GM23338 (cell line): Measurements from ENCODE around the gene STAB2. TPM values are rescaled to one million over a fixed set of nuclear protein-coding genes. Genes with fewer than 3 reads are reported as not detected.

Experiments
- ATAC-seq: fragments of 200-7000 bp; cut with Tn5 transposase; 3 replicates; pipeline ENCODE4 v1.9.1; 2020
- DNase-seq: peaks from one replicate; pipeline ENCODE4 v3.0.0-alpha.2; 2015; ENCODE audit warnings: low spot score
- H2AFZ ChIP-seq: fragments of 200-600 bp; sonication (generic); 2 replicates; pipeline ENCODE4 v1.8.0; 2016; ENCODE audit warnings: antibody characterized with exemption, mild to moderate bottlenecking, moderate library complexity
- H3F3A ChIP-seq: fragments of 200-600 bp; sonication (generic); replicated peaks from 2 replicates; pipeline ENCODE4 v1.8.0; 2017; ENCODE audit warnings: antibody characterized with exemption, mixed run types, low read depth
- H3K27ac ChIP-seq: fragments of 200-600 bp; sonication (generic); 2 replicates; pipeline ENCODE4 v1.6.1; 2016; ENCODE audit warnings: low read depth
- H3K27me3 ChIP-seq: fragments of 200-600 bp; sonication (generic); 2 replicates; pipeline ENCODE4 v1.8.0; 2016; ENCODE audit warnings: mild to moderate bottlenecking, mixed run types, moderate library complexity; ENCODE audit not compliant: insufficient read depth
- H3K36me3 ChIP-seq: fragments of 200-600 bp; sonication (generic); 2 replicates; pipeline ENCODE4 v1.8.0; 2016; ENCODE audit warnings: mild to moderate bottlenecking; ENCODE audit not compliant: insufficient read depth
- H3K4me1 ChIP-seq: fragments of 200-600 bp; sonication (generic); 2 replicates; pipeline ENCODE4 v1.8.0; 2016; ENCODE audit warnings: mild to moderate bottlenecking, moderate library complexity; ENCODE audit not compliant: insufficient read depth
- H3K4me2 ChIP-seq: fragments of 200-600 bp; sonication (generic); 2 replicates; pipeline ENCODE4 v1.7.1; 2017; ENCODE audit warnings: mixed run types
- H3K4me3 ChIP-seq: fragments of 200-600 bp; sonication (generic); 2 replicates; pipeline ENCODE4 v1.6.1; 2016; ENCODE audit warnings: mixed run types
- H3K79me2 ChIP-seq: fragments of 200-600 bp; sonication (generic); replicated peaks from 2 replicates; pipeline ENCODE4 v1.8.0; 2017; ENCODE audit warnings: mild to moderate bottlenecking; ENCODE audit not compliant: insufficient read depth
- H3K9me2 ChIP-seq: fragments of 200-600 bp; sonication (generic); 2 replicates; pipeline ENCODE4 v1.8.0; 2017; ENCODE audit not compliant: insufficient read depth
- H4K20me1 ChIP-seq: fragments of 200-600 bp; sonication (generic); replicated peaks from 2 replicates; pipeline ENCODE4 v1.8.0; 2017; ENCODE audit warnings: mild to moderate bottlenecking; ENCODE audit not compliant: insufficient read depth
- H3K27ac Mint-ChIP-seq: 2 replicates; pipeline ENCODE4 v1.8.0; 2020; ENCODE audit warnings: inconsistent platforms, mild to moderate bottlenecking, moderate library complexity, mixed read lengths
- H3K27me3 Mint-ChIP-seq: 3 replicates; pipeline ENCODE4 v1.8.0; 2022; ENCODE audit warnings: low read depth, mild to moderate bottlenecking, moderate library complexity, mixed read lengths, inconsistent platforms; ENCODE audit not compliant: insufficient read depth, poor library complexity
- H3K36me3 Mint-ChIP-seq: 3 replicates; pipeline ENCODE4 v1.8.0; 2021; ENCODE audit warnings: low read depth, mild to moderate bottlenecking, inconsistent platforms, moderate library complexity, mixed read lengths
- H3K4me1 Mint-ChIP-seq: 3 replicates; pipeline ENCODE4 v1.8.0; 2020; ENCODE audit warnings: mild to moderate bottlenecking, inconsistent platforms, mixed read lengths
- H3K4me3 Mint-ChIP-seq: 3 replicates; pipeline ENCODE4 v1.8.0; 2021; ENCODE audit warnings: moderate library complexity, mild to moderate bottlenecking, inconsistent platforms, mixed read lengths
- H3K9me3 Mint-ChIP-seq: 3 replicates; pipeline ENCODE4 v1.8.0; 2020; ENCODE audit warnings: moderate library complexity, mild to moderate bottlenecking, inconsistent platforms, mixed read lengths
- CREB1 ChIP-seq: fragments of 250-450 bp; sonication (Bioruptor Pico); IDR thresholded peaks from 2 replicates; pipeline ENCODE4 v1.5.0; 2020; ENCODE audit warnings: low read depth, mild to moderate bottlenecking, moderate library complexity
- ETS1 ChIP-seq: IDR thresholded peaks from 2 replicates; pipeline ENCODE4 v1.6.1; 2016; ENCODE audit warnings: antibody characterized with exemption
- EZH2 ChIP-seq: fragments of 200-600 bp; sonication (generic); IDR thresholded peaks from one replicate; pipeline ENCODE4 v1.8.0; 2017; ENCODE audit warnings: antibody characterized with exemption, mild to moderate bottlenecking, low read depth; ENCODE audit not compliant: unreplicated experiment
- EZH2phosphoT487 ChIP-seq: fragments of 200-600 bp; sonication (generic); IDR thresholded peaks from one replicate; pipeline ENCODE4 v1.8.1; 2018; ENCODE audit warnings: antibody characterized with exemption; ENCODE audit not compliant: unreplicated experiment
- JUNB ChIP-seq: IDR thresholded peaks from one replicate; pipeline ENCODE4 v1.6.1; 2016; ENCODE audit warnings: antibody characterized with exemption; ENCODE audit not compliant: unreplicated experiment
- NANOG ChIP-seq: IDR thresholded peaks from 2 replicates; pipeline ENCODE4 v1.6.1; 2016; ENCODE audit warnings: antibody characterized with exemption, borderline replicate concordance
- POLR2AphosphoS5 ChIP-seq: IDR thresholded peaks from 2 replicates; pipeline ENCODE4 v1.6.1; 2016; ENCODE audit warnings: antibody characterized with exemption, low read depth
- STAT1 ChIP-seq: IDR thresholded peaks from one replicate; pipeline ENCODE4 v1.6.1; 2016; ENCODE audit warnings: antibody characterized with exemption; ENCODE audit not compliant: unreplicated experiment
- ZNF114 ChIP-seq: fragments of 250-450 bp; sonication (Bioruptor Pico); IDR thresholded peaks from 2 replicates; pipeline ENCODE4 v1.5.0; 2020; ENCODE audit warnings: mild to moderate bottlenecking, moderate library complexity
- ZNF331 ChIP-seq: fragments of 250-450 bp; sonication (Bioruptor Pico); IDR thresholded peaks from 2 replicates; pipeline ENCODE4 v1.5.0; 2020; ENCODE audit warnings: low read depth, mild to moderate bottlenecking, moderate library complexity
- polyA plus RNA-seq: library from polyadenylated mRNA; unstranded; fragments of >200 nt; fragmentation: Nextera tagmentation; extraction: Ambion mirVana; gene quantifications from 2 replicates; pipeline ENCODE4 v1.2.1, GENCODE V29; 2016
- total RNA-seq: library from RNA; depleted of rRNA; stranded (reverse); fragments of >200 nt; shearing (Covaris generic); gene quantifications from 2 replicates; pipeline ENCODE4 v1.2.3, GENCODE V29; 2014
- TF ChIP-seq, protein P1 (sequence below): IDR thresholded peaks from one replicate; pipeline ENCODE4 v1.6.1; 2018; ENCODE audit warnings: antibody characterized with exemption; ENCODE audit not compliant: unreplicated experiment
- TF ChIP-seq, protein P2 (sequence below), 2 experiments: fragments of 200-600 bp in 1 of 2; sonication (generic) in 1 of 2; conservative IDR thresholded peaks; 2 replicates each; pipeline versions ENCODE4 v1.5.1 to v1.6.1; 2016 to 2017; ENCODE audit warnings: antibody characterized with exemption in 2 of 2, low read depth in 2 of 2, mild to moderate bottlenecking in 2 of 2, moderate library complexity in 1 of 2
- TF ChIP-seq, protein P3 (sequence below): fragments of 250-450 bp; sonication (Bioruptor Pico); IDR thresholded peaks from 2 replicates; pipeline ENCODE4 v1.5.0; 2020; ENCODE audit warnings: mild to moderate bottlenecking, moderate library complexity

STAB2 gene
- total and polyA plus RNA-seq, 2 experiments from 2014 or later, result 0.14 TPM; not detected in 1

DNA sequence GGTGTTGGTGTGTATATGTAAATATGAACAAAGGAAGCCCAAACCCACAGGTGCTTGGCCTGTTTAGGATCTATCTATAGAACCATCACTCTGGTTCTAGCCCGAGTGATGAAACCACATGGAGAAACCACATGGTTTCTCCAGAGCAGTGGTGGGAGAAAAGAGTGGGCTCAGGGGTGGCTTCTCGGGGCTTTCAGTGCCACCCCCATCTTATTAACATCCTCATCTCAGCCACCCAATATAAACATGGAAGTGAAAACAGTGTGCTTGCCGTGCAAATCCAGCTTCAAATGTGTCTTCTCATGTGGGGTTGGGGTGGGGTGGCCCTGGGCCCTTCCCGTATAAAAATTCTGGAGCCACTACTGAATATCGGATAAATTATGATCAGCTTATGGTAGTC, 109.0 kb downstream of the STAB2 start:
- Histone ChIP-seq H3K79me2 (no peaks in the 10 kb centered on the region), H3K36me3 (no peaks in the 10 kb centered on the region), H3K9me2 (no peaks in the 10 kb centered on the region), H3K27me3 (no peaks in the 10 kb centered on the region), H3K4me1 (no peaks in the 10 kb centered on the region), H2AFZ (no peak overlapping the region), H3K27ac (no peak overlapping the region), H3K4me2 (no peak overlapping the region), H4K20me1 (no peaks in the 10 kb centered on the region), H3F3A (no peaks in the 10 kb centered on the region), H3K4me3 (no peak overlapping the region)
- H3K27me3 Mint-ChIP-seq, result no peaks in the 10 kb centered on the region
- no peak overlapping the region for H3K27ac Mint-ChIP-seq
- no peaks in the 10 kb centered on the region for H3K9me3 Mint-ChIP-seq
- TF ChIP-seq JUNB, result no peak
- no peak for TF ChIP-seq NANOG
- no peak for TF ChIP-seq STAT1
- no peak for TF ChIP-seq EZH2
- no peak for TF ChIP-seq CREB1
- no peak for TF ChIP-seq POLR2AphosphoS5
- TF ChIP-seq, protein P1, sequence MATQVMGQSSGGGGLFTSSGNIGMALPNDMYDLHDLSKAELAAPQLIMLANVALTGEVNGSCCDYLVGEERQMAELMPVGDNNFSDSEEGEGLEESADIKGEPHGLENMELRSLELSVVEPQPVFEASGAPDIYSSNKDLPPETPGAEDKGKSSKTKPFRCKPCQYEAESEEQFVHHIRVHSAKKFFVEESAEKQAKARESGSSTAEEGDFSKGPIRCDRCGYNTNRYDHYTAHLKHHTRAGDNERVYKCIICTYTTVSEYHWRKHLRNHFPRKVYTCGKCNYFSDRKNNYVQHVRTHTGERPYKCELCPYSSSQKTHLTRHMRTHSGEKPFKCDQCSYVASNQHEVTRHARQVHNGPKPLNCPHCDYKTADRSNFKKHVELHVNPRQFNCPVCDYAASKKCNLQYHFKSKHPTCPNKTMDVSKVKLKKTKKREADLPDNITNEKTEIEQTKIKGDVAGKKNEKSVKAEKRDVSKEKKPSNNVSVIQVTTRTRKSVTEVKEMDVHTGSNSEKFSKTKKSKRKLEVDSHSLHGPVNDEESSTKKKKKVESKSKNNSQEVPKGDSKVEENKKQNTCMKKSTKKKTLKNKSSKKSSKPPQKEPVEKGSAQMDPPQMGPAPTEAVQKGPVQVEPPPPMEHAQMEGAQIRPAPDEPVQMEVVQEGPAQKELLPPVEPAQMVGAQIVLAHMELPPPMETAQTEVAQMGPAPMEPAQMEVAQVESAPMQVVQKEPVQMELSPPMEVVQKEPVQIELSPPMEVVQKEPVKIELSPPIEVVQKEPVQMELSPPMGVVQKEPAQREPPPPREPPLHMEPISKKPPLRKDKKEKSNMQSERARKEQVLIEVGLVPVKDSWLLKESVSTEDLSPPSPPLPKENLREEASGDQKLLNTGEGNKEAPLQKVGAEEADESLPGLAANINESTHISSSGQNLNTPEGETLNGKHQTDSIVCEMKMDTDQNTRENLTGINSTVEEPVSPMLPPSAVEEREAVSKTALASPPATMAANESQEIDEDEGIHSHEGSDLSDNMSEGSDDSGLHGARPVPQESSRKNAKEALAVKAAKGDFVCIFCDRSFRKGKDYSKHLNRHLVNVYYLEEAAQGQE, result no peak
- TF ChIP-seq ETS1, result no peak
- no peak for TF ChIP-seq EZH2phosphoT487
- TF ChIP-seq ZNF114 (CRISPR knock-in tag), result no peak
- TF ChIP-seq, protein P2, sequence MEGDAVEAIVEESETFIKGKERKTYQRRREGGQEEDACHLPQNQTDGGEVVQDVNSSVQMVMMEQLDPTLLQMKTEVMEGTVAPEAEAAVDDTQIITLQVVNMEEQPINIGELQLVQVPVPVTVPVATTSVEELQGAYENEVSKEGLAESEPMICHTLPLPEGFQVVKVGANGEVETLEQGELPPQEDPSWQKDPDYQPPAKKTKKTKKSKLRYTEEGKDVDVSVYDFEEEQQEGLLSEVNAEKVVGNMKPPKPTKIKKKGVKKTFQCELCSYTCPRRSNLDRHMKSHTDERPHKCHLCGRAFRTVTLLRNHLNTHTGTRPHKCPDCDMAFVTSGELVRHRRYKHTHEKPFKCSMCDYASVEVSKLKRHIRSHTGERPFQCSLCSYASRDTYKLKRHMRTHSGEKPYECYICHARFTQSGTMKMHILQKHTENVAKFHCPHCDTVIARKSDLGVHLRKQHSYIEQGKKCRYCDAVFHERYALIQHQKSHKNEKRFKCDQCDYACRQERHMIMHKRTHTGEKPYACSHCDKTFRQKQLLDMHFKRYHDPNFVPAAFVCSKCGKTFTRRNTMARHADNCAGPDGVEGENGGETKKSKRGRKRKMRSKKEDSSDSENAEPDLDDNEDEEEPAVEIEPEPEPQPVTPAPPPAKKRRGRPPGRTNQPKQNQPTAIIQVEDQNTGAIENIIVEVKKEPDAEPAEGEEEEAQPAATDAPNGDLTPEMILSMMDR (conservative IDR thresholded peaks at IDR 0.05; ENCODE audit: low read depth in 2 of 2), result no peak
- TF ChIP-seq, protein P3, sequence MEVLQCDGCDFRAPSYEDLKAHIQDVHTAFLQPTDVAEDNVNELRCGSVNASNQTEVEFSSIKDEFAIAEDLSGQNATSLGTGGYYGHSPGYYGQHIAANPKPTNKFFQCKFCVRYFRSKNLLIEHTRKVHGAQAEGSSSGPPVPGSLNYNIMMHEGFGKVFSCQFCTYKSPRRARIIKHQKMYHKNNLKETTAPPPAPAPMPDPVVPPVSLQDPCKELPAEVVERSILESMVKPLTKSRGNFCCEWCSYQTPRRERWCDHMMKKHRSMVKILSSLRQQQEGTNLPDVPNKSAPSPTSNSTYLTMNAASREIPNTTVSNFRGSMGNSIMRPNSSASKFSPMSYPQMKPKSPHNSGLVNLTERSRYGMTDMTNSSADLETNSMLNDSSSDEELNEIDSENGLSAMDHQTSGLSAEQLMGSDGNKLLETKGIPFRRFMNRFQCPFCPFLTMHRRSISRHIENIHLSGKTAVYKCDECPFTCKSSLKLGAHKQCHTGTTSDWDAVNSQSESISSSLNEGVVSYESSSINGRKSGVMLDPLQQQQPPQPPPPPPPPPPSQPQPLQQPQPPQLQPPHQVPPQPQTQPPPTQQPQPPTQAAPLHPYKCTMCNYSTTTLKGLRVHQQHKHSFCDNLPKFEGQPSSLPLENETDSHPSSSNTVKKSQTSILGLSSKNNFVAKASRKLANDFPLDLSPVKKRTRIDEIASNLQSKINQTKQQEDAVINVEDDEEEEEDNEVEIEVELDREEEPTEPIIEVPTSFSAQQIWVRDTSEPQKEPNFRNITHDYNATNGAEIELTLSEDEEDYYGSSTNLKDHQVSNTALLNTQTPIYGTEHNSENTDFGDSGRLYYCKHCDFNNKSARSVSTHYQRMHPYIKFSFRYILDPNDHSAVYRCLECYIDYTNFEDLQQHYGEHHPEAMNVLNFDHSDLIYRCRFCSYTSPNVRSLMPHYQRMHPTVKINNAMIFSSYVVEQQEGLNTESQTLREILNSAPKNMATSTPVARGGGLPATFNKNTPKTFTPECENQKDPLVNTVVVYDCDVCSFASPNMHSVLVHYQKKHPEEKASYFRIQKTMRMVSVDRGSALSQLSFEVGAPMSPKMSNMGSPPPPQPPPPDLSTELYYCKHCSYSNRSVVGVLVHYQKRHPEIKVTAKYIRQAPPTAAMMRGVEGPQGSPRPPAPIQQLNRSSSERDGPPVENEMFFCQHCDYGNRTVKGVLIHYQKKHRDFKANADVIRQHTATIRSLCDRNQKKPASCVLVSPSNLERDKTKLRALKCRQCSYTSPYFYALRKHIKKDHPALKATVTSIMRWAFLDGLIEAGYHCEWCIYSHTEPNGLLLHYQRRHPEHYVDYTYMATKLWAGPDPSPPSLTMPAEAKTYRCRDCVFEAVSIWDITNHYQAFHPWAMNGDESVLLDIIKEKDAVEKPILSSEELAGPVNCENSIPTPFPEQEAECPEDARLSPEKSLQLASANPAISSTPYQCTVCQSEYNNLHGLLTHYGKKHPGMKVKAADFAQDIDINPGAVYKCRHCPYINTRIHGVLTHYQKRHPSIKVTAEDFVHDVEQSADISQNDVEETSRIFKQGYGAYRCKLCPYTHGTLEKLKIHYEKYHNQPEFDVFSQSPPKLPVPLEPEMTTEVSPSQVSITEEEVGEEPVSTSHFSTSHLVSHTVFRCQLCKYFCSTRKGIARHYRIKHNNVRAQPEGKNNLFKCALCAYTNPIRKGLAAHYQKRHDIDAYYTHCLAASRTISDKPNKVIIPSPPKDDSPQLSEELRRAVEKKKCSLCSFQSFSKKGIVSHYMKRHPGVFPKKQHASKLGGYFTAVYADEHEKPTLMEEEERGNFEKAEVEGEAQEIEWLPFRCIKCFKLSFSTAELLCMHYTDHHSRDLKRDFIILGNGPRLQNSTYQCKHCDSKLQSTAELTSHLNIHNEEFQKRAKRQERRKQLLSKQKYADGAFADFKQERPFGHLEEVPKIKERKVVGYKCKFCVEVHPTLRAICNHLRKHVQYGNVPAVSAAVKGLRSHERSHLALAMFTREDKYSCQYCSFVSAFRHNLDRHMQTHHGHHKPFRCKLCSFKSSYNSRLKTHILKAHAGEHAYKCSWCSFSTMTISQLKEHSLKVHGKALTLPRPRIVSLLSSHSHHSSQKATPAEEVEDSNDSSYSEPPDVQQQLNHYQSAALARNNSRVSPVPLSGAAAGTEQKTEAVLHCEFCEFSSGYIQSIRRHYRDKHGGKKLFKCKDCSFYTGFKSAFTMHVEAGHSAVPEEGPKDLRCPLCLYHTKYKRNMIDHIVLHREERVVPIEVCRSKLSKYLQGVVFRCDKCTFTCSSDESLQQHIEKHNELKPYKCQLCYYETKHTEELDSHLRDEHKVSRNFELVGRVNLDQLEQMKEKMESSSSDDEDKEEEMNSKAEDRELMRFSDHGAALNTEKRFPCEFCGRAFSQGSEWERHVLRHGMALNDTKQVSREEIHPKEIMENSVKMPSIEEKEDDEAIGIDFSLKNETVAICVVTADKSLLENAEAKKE (CRISPR knock-in tag), result no peak
- TF ChIP-seq ZNF331 (CRISPR knock-in tag), result no peak
- DNase-seq (no peak), ATAC-seq (no peak)
- H3K36me3 Mint-ChIP-seq, result no peaks in the 10 kb centered on the region
- H3K4me3 Mint-ChIP-seq, result no peak overlapping the region
- H3K4me1 Mint-ChIP-seq, result peaks cover 8% of the 10 kb centered on the region; the same call in 2 of the 3 replicates
